H1 (cell line): ENCODE data around the gene UBE2E2. TPM values are rescaled to one million over a fixed set of nuclear protein-coding genes. Genes with fewer than 3 reads are reported as not detected.

Experiments
- CTCF ChIA-PET: fragments of 300-600 bp; sonication (Branson Sonifier 250); formaldehyde crosslinking; loops from one replicate; lab custom pipeline; 2021; ENCODE audit not compliant: partially characterized antibody; lab: Charles Lee
- POLR2A ChIA-PET: fragments of 300-600 bp; sonication (Branson Sonifier 250); formaldehyde crosslinking; loops from one replicate; lab custom pipeline; 2021; ENCODE audit warnings: inconsistent platforms; ENCODE audit not compliant: partially characterized antibody; lab: Charles Lee
- DNase-seq, 2 experiments: peaks; one replicate each; pipeline versions ENCODE4 v3.0.0 to v3.0.0-alpha.2; 2010 to 2022; ENCODE audit warnings: low spot score in 2 of 2, low read depth in 1 of 2, mixed read lengths in 1 of 2
- FAIRE-seq: peaks from 2 replicates; lab custom pipeline; 2011; peaks lifted over from hg19 to GRCh38; lab: Jason Lieb, UNC
- H2AFZ ChIP-seq: 2 replicates; pipeline ENCODE4 v1.8.1; 2012; ENCODE audit warnings: low read length, inconsistent platforms
- H2AK5ac ChIP-seq: 2 replicates; pipeline ENCODE4 v1.6.1; 2013; ENCODE audit warnings: low read depth, low read length
- H2BK120ac ChIP-seq: replicated peaks from 2 replicates; pipeline ENCODE3; 2013; ENCODE audit warnings: low read depth, low read length, inconsistent platforms
- H2BK12ac ChIP-seq: 2 replicates; pipeline ENCODE4 v1.6.1; 2013; ENCODE audit warnings: low read depth, low read length
- H2BK15ac ChIP-seq: 2 replicates; pipeline ENCODE4 v1.6.1; 2013; ENCODE audit warnings: low read length
- H2BK20ac ChIP-seq: 2 replicates; pipeline ENCODE4 v1.6.1; 2013; ENCODE audit warnings: low read length
- H2BK5ac ChIP-seq: 2 replicates; pipeline ENCODE4 v1.6.1; 2013; ENCODE audit warnings: low read depth, low read length
- H3K14ac ChIP-seq: 2 replicates; pipeline ENCODE4 v1.6.1; 2013; ENCODE audit warnings: inconsistent platforms; ENCODE audit not compliant: insufficient read length
- H3K18ac ChIP-seq: 2 replicates; pipeline ENCODE4 v1.6.1; 2013; ENCODE audit warnings: low read length; ENCODE audit errors: extremely low read depth
- H3K23ac ChIP-seq: 2 replicates; pipeline ENCODE4 v1.6.1; 2013; ENCODE audit warnings: inconsistent platforms; ENCODE audit not compliant: insufficient read length
- H3K23me2 ChIP-seq: 2 replicates; pipeline ENCODE4 v1.6.1; 2013; ENCODE audit warnings: low read depth, low read length
- H3K27ac ChIP-seq: 2 replicates; pipeline ENCODE4 v1.6.1; 2011; ENCODE audit warnings: low read depth, low read length, inconsistent platforms
- H3K27me3 ChIP-seq, 4 experiments: replicated peaks in 1 of 4; 1 replicate in 1 of 4; 2 replicates in 3 of 4; pipeline versions ENCODE4 v1.6.1 to v1.8.1; 2011 to 2013; ENCODE audit warnings: low read length in 3 of 4, mild to moderate bottlenecking in 3 of 4, inconsistent platforms in 2 of 4, mixed read lengths in 2 of 4, moderate library complexity in 1 of 4; ENCODE audit not compliant: control insufficient read depth in 3 of 4, insufficient read depth in 3 of 4; ENCODE audit errors: extremely low read depth in 1 of 4
- H3K36me3 ChIP-seq, 4 experiments: 2 replicates each; pipeline versions ENCODE4 v1.6.1 to v1.8.1; 2011 to 2013; ENCODE audit warnings: mild to moderate bottlenecking in 4 of 4, low read length in 3 of 4, moderate library complexity in 2 of 4, control low read depth in 1 of 4, inconsistent platforms in 1 of 4; ENCODE audit not compliant: insufficient read depth in 4 of 4, control insufficient read depth in 2 of 4
- H3K4ac ChIP-seq: replicated peaks from 2 replicates; pipeline ENCODE3; 2013; ENCODE audit warnings: low read length, low read depth, mixed read lengths, inconsistent platforms; ENCODE audit not compliant: insufficient read length
- H3K4me1 ChIP-seq, 4 experiments: replicated peaks in 1 of 4; 1 replicate in 1 of 4; 2 replicates in 3 of 4; pipeline versions ENCODE4 v1.6.1 to v1.8.1; 2011 to 2013; ENCODE audit warnings: low read length in 3 of 4, inconsistent platforms in 2 of 4, mixed read lengths in 1 of 4; ENCODE audit not compliant: insufficient read depth in 4 of 4, control insufficient read depth in 3 of 4
- H3K4me2 ChIP-seq, 2 experiments: 2 replicates each; pipeline versions ENCODE4 v1.6.1 to v1.8.1; 2011 to 2013; ENCODE audit warnings: low read depth in 2 of 2, low read length in 2 of 2, control low read depth in 1 of 2, inconsistent platforms in 1 of 2, mild to moderate bottlenecking in 1 of 2; ENCODE audit not compliant: insufficient read depth in 1 of 2
- H3K4me3 ChIP-seq, 4 experiments: fragments of 200-600, 300-600 bp in 1 of 4; sonication (generic), shearing (Covaris generic), sonication (Bioruptor Twin) in 1 of 4; 2 replicates each; pipeline versions ENCODE4 v1.5.1 to v1.8.1; 2011 to 2016; ENCODE audit warnings: low read length in 4 of 4, low read depth in 3 of 4, control low read depth in 2 of 4, inconsistent platforms in 2 of 4, mild to moderate bottlenecking in 2 of 4, mixed read lengths in 1 of 4, moderate library complexity in 1 of 4; ENCODE audit not compliant: insufficient read depth in 2 of 4; ENCODE audit errors: extremely low read depth in 1 of 4
- H3K56ac ChIP-seq: replicated peaks from 2 replicates; pipeline ENCODE3; 2013; ENCODE audit warnings: low read depth, mild to moderate bottlenecking, mixed read lengths, low read length, inconsistent platforms; ENCODE audit not compliant: insufficient read length
- H3K79me1 ChIP-seq: 2 replicates; pipeline ENCODE4 v1.6.1; 2013; ENCODE audit warnings: low read depth, low read length, control low read depth
- H3K79me2 ChIP-seq, 2 experiments: 2 replicates each; pipeline versions ENCODE4 v1.6.1 to v1.8.1; 2012 to 2013; ENCODE audit warnings: low read length in 2 of 2, mild to moderate bottlenecking in 2 of 2, inconsistent platforms in 1 of 2; ENCODE audit not compliant: insufficient read depth in 2 of 2, control insufficient read depth in 1 of 2
- H3K9ac ChIP-seq, 4 experiments: replicated peaks in 1 of 4; 1 replicate in 1 of 4; 2 replicates in 3 of 4; pipeline versions ENCODE4 v1.6.1 to v1.8.1; 2011 to 2013; ENCODE audit warnings: low read depth in 3 of 4, low read length in 3 of 4, control low read depth in 2 of 4, mild to moderate bottlenecking in 2 of 4, moderate library complexity in 2 of 4, inconsistent platforms in 1 of 4; ENCODE audit errors: extremely low read depth in 1 of 4
- H3K9me3 ChIP-seq, 2 experiments: 2 replicates each; pipeline versions ENCODE4 v1.6.1 to v1.8.1; 2012 to 2013; ENCODE audit warnings: mild to moderate bottlenecking in 2 of 2, moderate library complexity in 2 of 2, control low read depth in 1 of 2, inconsistent platforms in 1 of 2, low read depth in 1 of 2, low read length in 1 of 2, mixed read lengths in 1 of 2; ENCODE audit not compliant: insufficient read depth in 2 of 2
- H4K20me1 ChIP-seq, 2 experiments: replicated peaks in 1 of 2; 2 replicates each; pipeline versions ENCODE3 to v1.8.1; 2011 to 2013; ENCODE audit warnings: inconsistent platforms in 2 of 2, low read length in 2 of 2, mild to moderate bottlenecking in 1 of 2; ENCODE audit not compliant: insufficient read depth in 2 of 2, control insufficient read depth in 1 of 2
- H4K5ac ChIP-seq: 2 replicates; pipeline ENCODE4 v1.6.1; 2013; ENCODE audit warnings: low read length, low read depth, mixed read lengths, inconsistent platforms; ENCODE audit not compliant: insufficient read length
- H4K8ac ChIP-seq: 2 replicates; pipeline ENCODE4 v1.8.0; 2013; ENCODE audit warnings: mild to moderate bottlenecking, moderate library complexity, low read length, inconsistent platforms; ENCODE audit not compliant: insufficient read depth; ENCODE audit errors: extremely low read depth
- H4K91ac ChIP-seq: replicated peaks from 2 replicates; pipeline ENCODE3; 2013; ENCODE audit warnings: low read length, mixed read lengths, inconsistent platforms; ENCODE audit not compliant: insufficient read length
- CHD1 ChIP-seq: IDR thresholded peaks from 2 replicates; pipeline ENCODE4 v1.6.1; 2012; ENCODE audit warnings: low read depth, low read length, improper control_type of control experiment
- SUZ12 ChIP-seq: fragments of 200-600 bp; sonication (generic); IDR thresholded peaks from 2 replicates; pipeline ENCODE4 v1.6.1; 2012; ENCODE audit warnings: mild to moderate bottlenecking, inconsistent platforms, low read length, moderate library complexity, mixed read lengths
- WGBS, 2 experiments: shearing (Covaris generic) in 1 of 2; methylation state at CpG; one replicate each; pipeline versions ENCODE4 v1.1.6 to v1.1.7; 2013 to 2015; ENCODE audit warnings: low lambda C conversion rate in 2 of 2, mixed read lengths in 2 of 2, inconsistent platforms in 1 of 2, low coverage in 1 of 2, missing lambda C conversion rate in 1 of 2; ENCODE audit not compliant: insufficient replicate concordance in 2 of 2, insufficient coverage in 1 of 2, insufficient read length in 1 of 2; ENCODE audit errors: extremely low coverage in 1 of 2, missing lambda C conversion rate in 1 of 2; 5-methylcytosine and 5-hydroxymethylcytosine counted together
- polyA plus RNA-seq, 7 experiments: library from polyadenylated mRNA; depleted of rRNA in 3 of 7; stranded (reverse) in 5 of 7; unstranded in 2 of 7; fragments of >200 nt in 5 of 7; fragments of 200-250 nt in 2 of 7; gene quantifications; 1 replicate in 5 of 7; 2 replicates in 1 of 7; 4 replicates in 1 of 7; pipeline versions ENCODE4 v1.2.1 to v1.2.3, GENCODE V29; 2011 to 2013; ENCODE audit warnings: missing spikeins in 2 of 7, mixed read lengths in 2 of 7
- total RNA-seq: library from RNA; stranded (reverse); fragmentation: NEBNext Ultra II Directional; extraction: Animal tissue kit (Norgen Biotek cat#: 25700); gene quantifications from 2 replicates; pipeline ENCODE4 v1.2.1, GENCODE V29; 2021

Gene UBE2E2
- total and polyA plus RNA-seq, 2 of the 8 experiments (the other 6 are each of a cell fraction or from before 2014, with no cell fraction given) = 57.6 to 70.6 TPM

DNA sequence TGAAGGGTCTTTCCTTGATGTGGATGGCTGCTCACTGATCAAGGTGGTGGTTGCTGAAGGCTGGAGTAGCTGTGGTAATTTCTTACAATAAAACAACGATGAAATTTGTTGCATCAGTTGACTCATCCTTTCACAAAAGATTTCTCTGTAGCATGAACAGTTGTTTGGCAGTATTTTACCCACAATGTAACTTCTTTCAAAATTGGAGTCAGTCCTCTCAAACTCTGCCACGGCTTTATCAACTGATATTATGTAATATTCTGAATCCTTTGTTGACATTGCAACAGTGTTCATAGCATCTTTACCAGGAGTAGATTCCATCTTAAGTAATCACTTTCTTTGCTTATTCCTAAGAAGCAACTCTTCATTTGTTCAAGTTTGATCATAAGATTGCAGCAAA lies 252.6 kb downstream of the UBE2E2 start:
- ChIA-PET CTCF (no interaction called here), POLR2A (no interaction called here)
- H4K8ac ChIP-seq = no peak overlapping the region
- H3K27ac ChIP-seq = no peak overlapping the region
- H4K5ac ChIP-seq = no peak overlapping the region
- no peaks in the 10 kb centered on the region for H3K9me3 ChIP-seq
- H3K18ac ChIP-seq = no peak overlapping the region; the same call in 1 of the 2 replicates
- no peak overlapping the region for H2BK5ac ChIP-seq
- H3K23ac ChIP-seq = no peak overlapping the region
- H3K14ac ChIP-seq = no peak overlapping the region
- no peak overlapping the region for H3K9ac ChIP-seq
- H3K79me2 ChIP-seq = no peaks in the 10 kb centered on the region
- DNase-seq (no peak), FAIRE-seq (no peak)
- H3K79me1 ChIP-seq = no peaks in the 10 kb centered on the region
- H3K4me3 ChIP-seq = no peak overlapping the region
- H3K56ac ChIP-seq = no peak overlapping the region
- H3K23me2 ChIP-seq = no peaks in the 10 kb centered on the region
- H2AK5ac ChIP-seq = no peak overlapping the region
- no peak overlapping the region for H2BK12ac ChIP-seq
- no peak overlapping the region for H2AFZ ChIP-seq
- H3K4me2 ChIP-seq = no peak overlapping the region
- H3K4me1 ChIP-seq = peaks cover 0 to 5% (median 2%) of the 10 kb centered on the region in 4 experiments; a peak in 1 of 7 replicates
- no peak overlapping the region for H4K91ac ChIP-seq
- 100% methylated on average over 2 of the region's 2 CpGs; no CpG with 5 or more reads in 1 of the 2 experiments for WGBS, 2 experiments
- no peak overlapping the region for H2BK20ac ChIP-seq
- H4K20me1 ChIP-seq = no peaks in the 10 kb centered on the region
- H3K27me3 ChIP-seq = no peaks in the 10 kb centered on the region
- no peak overlapping the region for H2BK15ac ChIP-seq
- H3K36me3 ChIP-seq = no peaks in the 10 kb centered on the region
- no peak overlapping the region for H2BK120ac ChIP-seq
- no peak overlapping the region for H3K4ac ChIP-seq
- TF ChIP-seq SUZ12 = no peak
- TF ChIP-seq CHD1 = no peak
